ENCODE results near the gene GALNT18. TPM values are rescaled to one million over a fixed set of nuclear protein-coding genes. Genes with fewer than 3 reads are reported as not detected.

GALNT18 gene
- total RNA-seq, 1 donor from 2014 or later: 12.6 TPM

GRCh38 chr11:11568651-11569229 is 53.1 kb downstream of the GALNT18 start:
- no peak for DNase-seq (ENCODE audit: low spot score)

GRCh38 chr11:11567936-11568650 is 53.7 kb downstream of the GALNT18 start:
- DNase-seq (ENCODE audit: low spot score): no peak

GRCh38 chr11:11565636-11566035 is 56.2 kb downstream of the GALNT18 start:
- no peak for DNase-seq (ENCODE audit: low spot score)

- no peak for DNase-seq (ENCODE audit: low spot score)
Measured at GRCh38 chr11:11563200-11563975, 58.4 kb downstream of the GALNT18 start.

GRCh38 chr11:11561991-11562390 is 59.8 kb downstream of the GALNT18 start:
- no peak for DNase-seq (ENCODE audit: low spot score)

GRCh38 chr11:11558826-11559225 is 63.0 kb downstream of the GALNT18 start:
- DNase-seq (ENCODE audit: low spot score): no peak

GRCh38 chr11:11558396-11558795 is 63.4 kb downstream of the GALNT18 start:
- DNase-seq (ENCODE audit: low spot score): no peak

GRCh38 chr11:11555208-11555607 is 66.6 kb downstream of the GALNT18 start:
- DNase-seq (ENCODE audit: low spot score): no peak

- DNase-seq (ENCODE audit: low spot score): no peak
Measured at GRCh38 chr11:11553573-11553972, 68.2 kb downstream of the GALNT18 start.

- no peak for DNase-seq (ENCODE audit: low spot score)
Measured at GRCh38 chr11:11552529-11553087, 69.2 kb downstream of the GALNT18 start.

GRCh38 chr11:11550534-11550933 is 71.3 kb downstream of the GALNT18 start:
- no peak for DNase-seq (ENCODE audit: low spot score)

GRCh38 chr11:11545285-11546275 is 76.2 kb downstream of the GALNT18 start:
- no peak for DNase-seq (ENCODE audit: low spot score)

GRCh38 chr11:11543656-11544055 is 78.1 kb downstream of the GALNT18 start:
- no peak for DNase-seq (ENCODE audit: low spot score)

- DNase-seq (ENCODE audit: low spot score): no peak
Measured at GRCh38 chr11:11540157-11540556, 81.6 kb downstream of the GALNT18 start.

- no peak for DNase-seq (ENCODE audit: low spot score)
Measured at GRCh38 chr11:11538277-11538960, 83.4 kb downstream of the GALNT18 start.

GRCh38 chr11:11537871-11538270 is 83.9 kb downstream of the GALNT18 start:
- no peak for DNase-seq (ENCODE audit: low spot score)

- DNase-seq (ENCODE audit: low spot score): no peak
Measured at GRCh38 chr11:11537372-11537771, 84.4 kb downstream of the GALNT18 start.

GRCh38 chr11:11536650-11537049 is 85.2 kb downstream of the GALNT18 start:
- DNase-seq (ENCODE audit: low spot score): no peak

GRCh38 chr11:11535611-11536010 is 86.2 kb downstream of the GALNT18 start:
- DNase-seq (ENCODE audit: low spot score): no peak

- DNase-seq (ENCODE audit: low spot score): no peak
Measured at GRCh38 chr11:11534981-11535380, 86.8 kb downstream of the GALNT18 start.
